HCT116 (cell line): ENCODE measurements around the gene LRP11. TPM values are rescaled to one million over a fixed set of nuclear protein-coding genes. Genes with fewer than 3 reads are reported as not detected.

Experiments
- ATAC-seq: fragments of 200-7000 bp; cut with Tn5 transposase; 2 replicates; pipeline ENCODE4 v1.9.1; 2020; ENCODE audit warnings: mild to moderate bottlenecking, moderate library complexity
- BruUV-seq: library from RNA; stranded (reverse); fragments of 400-500 nt; replicated peaks from 2 replicates; lab custom pipeline; 2021; lab: Mats Ljungman, UMichigan
- CTCF ChIA-PET: fragments of 300-600 bp; sonication (Branson Sonifier 250); formaldehyde crosslinking; loops from one replicate; lab custom pipeline; 2021; ENCODE audit warnings: antibody characterized with exemption; lab: Charles Lee
- POLR2A ChIA-PET: fragments of 300-600, 350-600 bp; sonication (Branson Sonifier 250); formaldehyde crosslinking; loops from one replicate; lab custom pipeline; 2021; ENCODE audit warnings: antibody characterized with exemption; lab: Charles Lee
- RAD21 ChIA-PET, 2 experiments: fragments of 300-600 bp; sonication (Branson Sonifier 250); formaldehyde crosslinking; loops; one replicate each; lab custom pipeline; 2023; ENCODE audit warnings: low total read pairs in 2 of 2; ENCODE audit not compliant: uncharacterized antibody in 2 of 2, unreplicated experiment in 2 of 2, low non-redundant PET in 1 of 2; lab: Charles Lee
- DNase-seq: peaks from one replicate; pipeline ENCODE4 v3.0.0-alpha.2; 2010; ENCODE audit warnings: low read depth, low spot score
- H2AFZ ChIP-seq: fragments of 200-600 bp; shearing (Covaris generic), sonication (generic); 2 replicates; pipeline ENCODE4 v1.6.1; 2017; ENCODE audit warnings: low read depth, mixed run types, mixed read lengths, antibody characterized with exemption, low read length; ENCODE audit not compliant: poor library complexity, severe bottlenecking
- H3K27ac ChIP-seq: 2 replicates; pipeline ENCODE4 v1.5.1; 2012; ENCODE audit warnings: low read depth, low read length
- H3K27me3 ChIP-seq: fragments of 200-600 bp; sonication (generic); 2 replicates; pipeline ENCODE4 v1.6.1; 2016; ENCODE audit warnings: mixed run types, low read length, mixed read lengths; ENCODE audit not compliant: insufficient read depth
- H3K36me3 ChIP-seq, 2 experiments: fragments of 200-500 bp in 1 of 2; fragments of 200-600 bp in 1 of 2; sonication (Bioruptor generic) in 1 of 2; sonication (generic) in 1 of 2; 2 replicates each; pipeline versions ENCODE4 v1.5.1 to v1.6.1; 2014 to 2016; ENCODE audit warnings: low read length in 2 of 2, inconsistent platforms in 1 of 2, mixed read lengths in 1 of 2, mixed run types in 1 of 2; ENCODE audit not compliant: insufficient read depth in 2 of 2, control insufficient read depth in 1 of 2
- H3K4me1 ChIP-seq, 2 experiments: fragments of 200-600 bp in 1 of 2; sonication (generic) in 1 of 2; 2 replicates each; pipeline versions ENCODE4 v1.5.1 to v1.6.1; 2012 to 2017; ENCODE audit warnings: low read length in 2 of 2, inconsistent platforms in 1 of 2, mild to moderate bottlenecking in 1 of 2, mixed read lengths in 1 of 2, mixed run types in 1 of 2, moderate library complexity in 1 of 2; ENCODE audit not compliant: insufficient read depth in 2 of 2, control insufficient read depth in 1 of 2
- H3K4me2 ChIP-seq: fragments of 200-600 bp; sonication (generic); 2 replicates; pipeline ENCODE4 v1.6.1; 2017; ENCODE audit warnings: mixed run types, low read length, mixed read lengths
- H3K4me3 ChIP-seq, 2 experiments: fragments of 200-600 bp in 1 of 2; sonication (generic) in 1 of 2; replicated peaks in 1 of 2; 2 replicates each; pipeline ENCODE4 v1.5.1; 2011 to 2016; ENCODE audit warnings: low read length in 2 of 2, control low read depth in 1 of 2, low read depth in 1 of 2, mild to moderate bottlenecking in 1 of 2, mixed read lengths in 1 of 2, mixed run types in 1 of 2
- H3K79me2 ChIP-seq: fragments of 200-600 bp; sonication (generic); 2 replicates; pipeline ENCODE4 v1.6.1; 2017; ENCODE audit warnings: mild to moderate bottlenecking, mixed run types, low read length, moderate library complexity, mixed read lengths; ENCODE audit not compliant: insufficient read depth
- H3K9ac ChIP-seq: fragments of 200-600 bp; sonication (generic); 2 replicates; pipeline ENCODE4 v1.6.1; 2016; ENCODE audit warnings: low read length, mixed read lengths
- H3K9me2 ChIP-seq: fragments of 200-600 bp; sonication (generic), shearing (Covaris generic); 2 replicates; pipeline ENCODE4 v1.6.1; 2017; ENCODE audit warnings: mixed run types, mild to moderate bottlenecking, moderate library complexity; ENCODE audit not compliant: insufficient read depth
- H3K9me3 ChIP-seq, 2 experiments: fragments of 200-500 bp in 1 of 2; fragments of 200-600 bp in 1 of 2; sonication (Bioruptor generic) in 1 of 2; sonication (generic) in 1 of 2; 2 replicates each; pipeline ENCODE4 v1.6.1; 2014 to 2017; ENCODE audit warnings: low read length in 2 of 2, mixed read lengths in 2 of 2, inconsistent platforms in 1 of 2, low read depth in 1 of 2, mild to moderate bottlenecking in 1 of 2, mixed run types in 1 of 2, moderate library complexity in 1 of 2; ENCODE audit not compliant: control insufficient read depth in 1 of 2, insufficient read depth in 1 of 2
- H4K20me1 ChIP-seq: fragments of 200-600 bp; sonication (generic), shearing (Covaris generic); 2 replicates; pipeline ENCODE4 v1.6.1; 2017; ENCODE audit warnings: mixed run types, mild to moderate bottlenecking, moderate library complexity; ENCODE audit not compliant: insufficient read depth
- CEBPB ChIP-seq: IDR thresholded peaks from 2 replicates; pipeline ENCODE4 v1.6.1; 2012; ENCODE audit warnings: low read depth
- EGR1 ChIP-seq: IDR thresholded peaks from 2 replicates; pipeline ENCODE4 v1.6.1; 2012; ENCODE audit warnings: low read depth
- ELF1 ChIP-seq: IDR thresholded peaks from 2 replicates; pipeline ENCODE4 v1.6.1; 2012; ENCODE audit warnings: low read depth, borderline replicate concordance
- EZH2 ChIP-seq: fragments of 200-600 bp; sonication (generic); IDR thresholded peaks from 2 replicates; pipeline ENCODE4 v1.6.1; 2017; ENCODE audit warnings: antibody characterized with exemption, mixed run types
- EZH2phosphoT487 ChIP-seq: fragments of 200-600 bp; IDR thresholded peaks from 2 replicates; pipeline ENCODE4 v1.6.1; 2018; ENCODE audit warnings: antibody characterized with exemption, borderline replicate concordance
- FOSL1 ChIP-seq: IDR thresholded peaks from 2 replicates; pipeline ENCODE4 v1.6.1; 2012; ENCODE audit warnings: low read depth
- JUND ChIP-seq: IDR thresholded peaks from 2 replicates; pipeline ENCODE4 v1.6.1; 2012
- MAX ChIP-seq: IDR thresholded peaks from 2 replicates; pipeline ENCODE4 v1.6.1; 2012
- POLR2A ChIP-seq: IDR thresholded peaks from 2 replicates; pipeline ENCODE4 v1.7.0; 2011; ENCODE audit warnings: borderline replicate concordance; ENCODE audit not compliant: insufficient read depth, insufficient read length; ENCODE audit errors: extremely low read depth
- POLR2AphosphoS5 ChIP-seq: IDR thresholded peaks from 2 replicates; pipeline ENCODE4 v1.6.1; 2011; ENCODE audit warnings: mild to moderate bottlenecking, low read depth, low read length, moderate library complexity
- RAD21 ChIP-seq: IDR thresholded peaks from 2 replicates; pipeline ENCODE4 v1.6.1; 2012; ENCODE audit warnings: low read depth, mild to moderate bottlenecking
- SIN3A ChIP-seq: IDR thresholded peaks from 2 replicates; pipeline ENCODE4 v1.6.1; 2012; ENCODE audit warnings: low read depth
- SP1 ChIP-seq: IDR thresholded peaks from 2 replicates; pipeline ENCODE4 v1.6.1; 2012; ENCODE audit warnings: low read depth
- SRF ChIP-seq: IDR thresholded peaks from 2 replicates; pipeline ENCODE4 v1.6.1; 2012; ENCODE audit warnings: low read depth
- YY1 ChIP-seq: IDR thresholded peaks from 2 replicates; pipeline ENCODE4 v1.6.1; 2011; ENCODE audit warnings: low read length, low read depth, moderate library complexity, mild to moderate bottlenecking; ENCODE audit not compliant: insufficient replicate concordance; ENCODE audit errors: extremely low read depth
- ZNF274 ChIP-seq: fragments of 200-500 bp; sonication (Bioruptor generic); IDR thresholded peaks from 2 replicates; pipeline ENCODE4 v1.6.1; 2014; ENCODE audit warnings: mild to moderate bottlenecking, low read depth, low read length, inconsistent platforms
- intact Hi-C: fragments of 100-400 bp; cut with micrococcal nuclease; formaldehyde crosslinking; loops from 2 replicates; pipeline ENCODE4 v1.10.0; 2022
- total RNA-seq: library from RNA; stranded (reverse); gene quantifications from one replicate; pipeline ENCODE4 v1.2.1, GENCODE V29; 2021; ENCODE audit not compliant: unreplicated experiment
- TF ChIP-seq, protein P1 (sequence below): IDR thresholded peaks from 2 replicates; pipeline ENCODE4 v1.6.1; 2011; ENCODE audit warnings: mild to moderate bottlenecking, low read length, moderate library complexity; ENCODE audit not compliant: insufficient replicate concordance; ENCODE audit errors: extremely low read depth
- TF ChIP-seq, protein P2 (sequence below), 3 experiments: fragments of 200-600 bp in 1 of 3; sonication (generic) in 1 of 3; IDR thresholded peaks in 2 of 3; conservative IDR thresholded peaks in 1 of 3; 2 replicates each; pipeline ENCODE4 v1.5.1; 2012 to 2017; ENCODE audit warnings: low read depth in 2 of 3, low read length in 2 of 3, antibody characterized with exemption in 1 of 3, borderline replicate concordance in 1 of 3, control low read depth in 1 of 3, mild to moderate bottlenecking in 1 of 3, mixed read lengths in 1 of 3, mixed run types in 1 of 3, moderate library complexity in 1 of 3; ENCODE audit not compliant: insufficient read depth in 1 of 3

The LRP11 gene
- total RNA-seq, 1 experiment from 2014 or later: 27.8 TPM

DNA sequence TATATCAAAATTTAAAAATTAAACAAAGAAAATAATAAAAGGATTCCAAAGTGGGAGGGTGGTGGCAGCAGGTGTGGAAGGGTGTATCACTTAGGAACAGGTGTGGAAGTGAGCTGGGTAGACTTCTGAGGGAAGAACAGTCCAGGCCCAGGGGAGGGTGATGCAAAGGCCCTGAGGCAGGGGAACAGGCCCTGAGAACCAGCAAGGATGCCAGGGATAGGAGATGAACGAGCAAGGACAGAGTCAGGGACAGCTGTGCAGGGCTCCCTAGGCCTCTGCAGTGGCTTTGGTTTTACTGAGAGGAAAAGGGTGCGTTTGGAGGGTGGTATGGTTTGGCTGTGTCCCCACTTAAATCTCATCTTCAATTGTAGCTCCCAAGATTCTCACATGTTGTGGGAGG lies 43.2 kb upstream of the LRP11 start:
- no peaks in the 10 kb centered on the region for H3K36me3 ChIP-seq
- no peaks in the 10 kb centered on the region for H4K20me1 ChIP-seq
- peaks cover 5 to 6% of the 10 kb centered on the region in 2 experiments; a peak in 2 of 4 replicates for H3K9me3 ChIP-seq
- H3K79me2 ChIP-seq: no peaks in the 10 kb centered on the region
- no peak overlapping the region for H3K27ac ChIP-seq
- no peak overlapping the region for H3K9ac ChIP-seq
- ATAC-seq (no peak), DNase-seq (no peak)
- H3K4me3 ChIP-seq: no peak overlapping the region
- H3K4me1 ChIP-seq: no peaks in the 10 kb centered on the region
- TF ChIP-seq YY1: no peak
- TF ChIP-seq SIN3A: no peak
- TF ChIP-seq RAD21: no peak
- TF ChIP-seq POLR2A: no peak
- TF ChIP-seq EGR1: no peak
- no peak for TF ChIP-seq MAX
- no peak for TF ChIP-seq POLR2AphosphoS5
- TF ChIP-seq, protein P1, sequence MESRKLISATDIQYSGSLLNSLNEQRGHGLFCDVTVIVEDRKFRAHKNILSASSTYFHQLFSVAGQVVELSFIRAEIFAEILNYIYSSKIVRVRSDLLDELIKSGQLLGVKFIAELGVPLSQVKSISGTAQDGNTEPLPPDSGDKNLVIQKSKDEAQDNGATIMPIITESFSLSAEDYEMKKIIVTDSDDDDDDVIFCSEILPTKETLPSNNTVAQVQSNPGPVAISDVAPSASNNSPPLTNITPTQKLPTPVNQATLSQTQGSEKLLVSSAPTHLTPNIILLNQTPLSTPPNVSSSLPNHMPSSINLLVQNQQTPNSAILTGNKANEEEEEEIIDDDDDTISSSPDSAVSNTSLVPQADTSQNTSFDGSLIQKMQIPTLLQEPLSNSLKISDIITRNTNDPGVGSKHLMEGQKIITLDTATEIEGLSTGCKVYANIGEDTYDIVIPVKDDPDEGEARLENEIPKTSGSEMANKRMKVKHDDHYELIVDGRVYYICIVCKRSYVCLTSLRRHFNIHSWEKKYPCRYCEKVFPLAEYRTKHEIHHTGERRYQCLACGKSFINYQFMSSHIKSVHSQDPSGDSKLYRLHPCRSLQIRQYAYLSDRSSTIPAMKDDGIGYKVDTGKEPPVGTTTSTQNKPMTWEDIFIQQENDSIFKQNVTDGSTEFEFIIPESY: no peak
- TF ChIP-seq JUND: no peak
- no peak for TF ChIP-seq FOSL1
- TF ChIP-seq SP1: no peak
- TF ChIP-seq EZH2phosphoT487: no peak
- TF ChIP-seq, protein P2, sequence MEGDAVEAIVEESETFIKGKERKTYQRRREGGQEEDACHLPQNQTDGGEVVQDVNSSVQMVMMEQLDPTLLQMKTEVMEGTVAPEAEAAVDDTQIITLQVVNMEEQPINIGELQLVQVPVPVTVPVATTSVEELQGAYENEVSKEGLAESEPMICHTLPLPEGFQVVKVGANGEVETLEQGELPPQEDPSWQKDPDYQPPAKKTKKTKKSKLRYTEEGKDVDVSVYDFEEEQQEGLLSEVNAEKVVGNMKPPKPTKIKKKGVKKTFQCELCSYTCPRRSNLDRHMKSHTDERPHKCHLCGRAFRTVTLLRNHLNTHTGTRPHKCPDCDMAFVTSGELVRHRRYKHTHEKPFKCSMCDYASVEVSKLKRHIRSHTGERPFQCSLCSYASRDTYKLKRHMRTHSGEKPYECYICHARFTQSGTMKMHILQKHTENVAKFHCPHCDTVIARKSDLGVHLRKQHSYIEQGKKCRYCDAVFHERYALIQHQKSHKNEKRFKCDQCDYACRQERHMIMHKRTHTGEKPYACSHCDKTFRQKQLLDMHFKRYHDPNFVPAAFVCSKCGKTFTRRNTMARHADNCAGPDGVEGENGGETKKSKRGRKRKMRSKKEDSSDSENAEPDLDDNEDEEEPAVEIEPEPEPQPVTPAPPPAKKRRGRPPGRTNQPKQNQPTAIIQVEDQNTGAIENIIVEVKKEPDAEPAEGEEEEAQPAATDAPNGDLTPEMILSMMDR (IDR thresholded peaks at IDR 0.05 in 2 of 3, conservative IDR thresholded peaks at IDR 0.05 in 1 of 3; ENCODE audit: borderline replicate concordance in 1 of 3, insufficient read depth in 1 of 3, low read depth in 2 of 3, low read length in 2 of 3): no peak
- TF ChIP-seq SRF: no peak
- TF ChIP-seq ZNF274: no peak
- TF ChIP-seq ELF1: no peak
- no peak for TF ChIP-seq EZH2
- no peak for TF ChIP-seq CEBPB
- no TSS peak for BruUV-seq
- H3K4me2 ChIP-seq: no peak overlapping the region
- POLR2A ChIA-PET: no interaction called here
- H3K27me3 ChIP-seq: no peaks in the 10 kb centered on the region
- H2AFZ ChIP-seq: no peak overlapping the region
- H3K9me2 ChIP-seq: no peaks in the 10 kb centered on the region
- RAD21 ChIA-PET: no interaction called here
- CTCF ChIA-PET: no interaction called here
- intact Hi-C loops: no loop called here
